Inflammatory macrophage treated with lipopolysaccharide for 4 hours (primary cell): ENCODE measurements around the gene BNIP5.
"Not testable (repeated sequence)": the region's sequence is repeated elsewhere in the genome, so short reads cannot be mapped to it uniquely, and the experiment has no call there.

Source experiments
- DNase-seq: peaks from one replicate; pipeline ENCODE4 v3.0.0-alpha.2; 2020

Gene BNIP5

DNA sequence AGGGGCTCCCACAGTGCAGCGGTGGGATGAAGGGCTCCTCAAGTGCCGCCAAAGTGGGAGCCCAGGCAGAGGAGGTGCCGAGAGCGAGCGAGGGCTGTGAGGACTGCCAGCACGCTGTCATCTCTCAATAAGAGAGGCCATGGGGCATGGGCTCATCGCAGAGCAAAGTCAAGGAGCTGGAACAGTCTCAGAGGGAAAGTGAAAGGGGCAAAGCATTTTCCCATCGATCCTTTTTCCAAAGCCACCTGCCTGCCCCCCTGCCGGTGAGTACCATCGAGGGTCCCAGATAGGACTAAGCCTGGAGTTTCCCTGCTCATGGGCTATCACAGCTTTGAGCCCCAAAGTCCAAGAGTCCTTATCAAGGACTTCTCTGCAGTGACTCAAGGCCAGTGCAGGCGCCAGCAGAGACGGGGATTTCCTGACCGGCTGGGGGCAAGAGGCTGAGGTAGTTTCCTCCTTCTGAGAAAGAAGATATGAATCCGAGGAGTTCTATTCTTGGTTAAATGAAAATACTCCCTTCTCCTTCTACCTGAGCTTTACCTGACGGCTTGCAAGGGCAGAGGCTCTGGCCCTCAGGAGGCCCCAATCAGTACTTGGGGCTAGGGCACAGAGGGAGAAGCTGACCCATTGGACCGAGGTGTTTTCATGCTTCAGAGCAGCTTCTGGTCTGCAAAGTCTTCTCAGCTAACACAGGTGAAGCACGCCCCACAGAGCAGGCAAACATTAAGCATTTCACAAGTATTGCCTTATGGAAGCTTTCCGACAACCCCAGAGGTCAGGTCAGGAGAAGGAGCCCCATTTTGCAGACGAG lies 28.2 kb upstream of the BNIP5 start:
- DNase-seq: peak; percentile 59

DNA sequence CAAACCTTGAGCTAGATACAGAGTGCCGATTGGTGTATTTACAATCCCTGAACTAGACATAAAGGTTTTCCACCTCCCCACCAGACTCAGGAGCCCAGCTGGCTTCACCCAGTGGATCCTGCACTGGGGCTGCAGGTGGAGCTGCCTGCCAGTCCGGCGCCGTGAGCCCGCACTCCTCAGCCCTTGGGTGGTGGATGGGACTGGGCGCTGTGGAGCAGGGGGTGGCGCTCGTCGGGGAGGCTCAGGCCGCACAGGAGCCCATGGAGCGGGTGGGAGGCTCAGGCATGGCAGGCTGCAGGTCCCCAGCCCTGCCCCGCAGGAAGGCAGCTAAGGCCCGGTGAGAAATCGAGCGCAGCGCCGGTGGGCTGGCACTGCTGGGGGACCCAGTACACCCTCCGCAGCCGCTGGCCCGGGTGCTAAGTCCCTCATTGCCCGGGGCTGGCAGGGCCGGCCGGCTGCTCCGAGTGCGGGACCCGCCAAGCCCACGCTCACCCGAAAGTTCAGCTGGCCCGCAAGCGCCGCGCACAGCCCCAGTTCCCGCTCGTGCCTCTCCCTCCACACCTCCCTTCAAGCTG lies 27.5 kb upstream of the BNIP5 start:
- DNase-seq: not testable (repeated sequence)

GRCh38 chr6:36363371-36363752 lies 26.7 kb upstream of the BNIP5 start:
- DNase-seq: not testable (repeated sequence)

DNA sequence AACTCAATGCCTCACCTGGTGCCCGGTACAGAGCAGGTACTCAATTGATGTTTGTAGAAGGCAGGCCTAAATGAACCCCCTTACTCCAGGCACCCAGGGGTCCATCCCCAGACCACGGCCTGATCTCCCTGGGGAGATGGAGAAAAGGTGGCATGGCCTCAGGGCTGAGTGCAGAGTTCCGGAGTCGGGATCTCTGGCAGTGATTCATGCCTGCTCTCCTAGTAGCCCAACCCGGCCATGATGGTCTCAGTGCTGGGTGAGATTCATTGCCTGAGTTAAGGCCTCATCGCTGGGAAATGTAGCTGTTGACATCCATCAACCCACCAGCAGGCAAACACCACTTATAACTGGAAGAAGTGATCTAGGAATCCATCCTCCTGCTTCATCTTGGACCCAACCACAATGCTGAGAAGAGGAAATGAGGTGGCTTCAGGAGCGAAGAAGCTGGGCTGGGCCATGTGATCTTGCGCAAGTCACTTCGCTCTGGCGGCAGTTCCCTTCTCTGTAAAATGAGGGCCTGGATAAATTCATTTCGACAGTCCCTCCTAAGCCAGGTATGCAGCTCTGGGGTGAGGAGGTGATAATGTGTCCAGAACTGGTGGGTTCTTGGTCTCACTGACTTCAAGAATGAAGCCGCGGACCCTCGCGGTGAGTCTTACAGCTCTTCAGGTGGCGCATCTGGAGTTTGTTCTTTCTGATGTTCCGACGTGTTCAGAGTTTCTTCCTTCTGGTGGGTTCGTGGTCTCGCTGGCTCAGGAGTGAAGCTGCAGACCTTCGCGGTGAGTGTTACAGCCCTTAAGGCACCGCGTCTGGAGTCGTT lies 26.1 kb upstream of the BNIP5 start:
- DNase-seq: peak; percentile 54

DNA sequence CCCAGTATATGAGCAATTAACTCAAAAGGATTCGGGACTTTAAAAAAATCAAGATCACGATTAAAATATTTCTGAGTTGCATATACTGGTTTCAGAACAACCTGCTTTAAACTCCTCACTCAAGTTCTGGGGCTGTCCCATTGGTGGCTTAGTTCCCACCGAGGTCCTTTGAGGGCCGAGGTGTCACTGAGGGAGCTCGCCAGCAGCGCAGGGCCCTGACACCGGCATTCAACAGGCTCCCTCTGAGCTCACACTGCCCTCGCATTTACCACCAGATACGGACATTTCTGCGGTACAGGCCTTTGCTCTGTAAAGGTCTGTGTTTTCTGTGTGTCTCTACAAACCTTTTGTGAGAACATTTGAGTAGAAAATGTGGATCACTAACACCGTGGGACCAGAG lies 24.4 kb upstream of the BNIP5 start:
- DNase-seq: no peak

DNA sequence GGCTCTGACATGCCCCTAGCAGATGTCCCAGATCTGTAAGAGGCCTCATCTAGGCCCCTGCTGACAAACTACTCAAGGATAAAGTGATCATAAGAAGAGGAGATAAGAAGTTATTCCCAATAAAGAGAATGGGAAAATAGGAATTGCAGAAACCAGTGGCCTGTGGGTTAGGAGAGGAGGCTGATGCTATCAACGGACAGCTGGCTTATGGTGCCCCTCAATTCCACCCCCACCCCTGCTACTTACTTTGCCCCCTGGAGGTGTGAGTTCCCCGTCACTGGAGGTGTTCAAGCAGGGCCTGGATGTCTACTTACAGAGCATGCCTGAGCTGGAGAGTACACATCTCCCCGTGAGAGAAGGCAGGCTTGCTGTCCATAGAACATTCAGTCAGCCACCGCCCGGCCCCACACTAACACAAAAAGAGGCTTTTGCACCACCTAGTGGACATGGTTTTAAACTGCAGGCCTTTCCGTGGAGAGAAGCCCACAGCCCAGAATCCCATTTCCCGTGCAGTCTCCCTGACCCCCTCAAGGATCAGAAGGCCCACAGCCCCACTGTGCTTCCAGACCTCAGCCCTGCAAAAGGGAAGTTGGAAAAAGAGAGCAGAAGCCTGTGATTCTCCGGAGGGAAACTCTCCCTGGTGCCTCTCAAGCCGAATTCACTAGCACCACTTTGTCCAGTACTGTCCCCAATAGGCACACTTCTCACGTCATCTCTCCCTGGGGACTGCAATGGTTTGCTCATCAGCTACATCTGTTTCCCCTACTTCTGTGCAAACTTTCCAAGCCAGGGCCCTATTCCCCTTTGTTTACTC lies 23.8 kb upstream of the BNIP5 start:
- DNase-seq: peak; percentile 68

DNA sequence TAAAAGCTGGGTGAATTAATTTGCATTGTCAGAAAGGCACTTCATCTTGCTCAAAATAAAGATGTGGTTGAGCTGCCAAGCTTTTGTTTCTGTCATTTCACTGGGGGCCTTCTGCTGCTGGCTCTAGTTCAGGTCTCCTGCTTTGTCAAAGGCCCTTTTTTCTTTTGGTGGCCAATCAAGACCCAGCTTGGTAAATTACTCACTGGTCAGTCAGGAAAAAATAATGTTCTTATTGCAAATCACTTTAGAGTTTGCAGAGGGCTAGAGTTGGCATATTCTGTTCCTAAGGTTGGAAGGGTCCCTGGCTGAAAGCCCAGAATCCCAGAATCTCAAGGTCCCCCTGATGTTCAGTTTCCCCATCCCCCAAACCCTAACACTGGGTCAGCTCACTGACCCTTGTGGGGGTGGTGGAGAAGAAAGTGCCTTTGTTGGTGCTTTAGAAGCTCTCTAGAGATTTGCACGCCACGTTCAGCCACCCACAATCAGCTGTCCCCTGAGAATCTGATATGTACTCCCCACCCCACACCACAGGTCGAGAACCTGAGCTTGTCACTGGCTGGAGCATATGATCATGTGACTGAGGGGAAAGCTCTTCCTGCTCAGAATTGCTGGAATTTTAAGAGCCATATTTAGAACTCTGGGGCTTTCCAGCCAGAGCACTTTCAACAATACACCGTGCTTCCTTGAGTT lies 21.7 kb upstream of the BNIP5 start:
- DNase-seq: no peak

DNA sequence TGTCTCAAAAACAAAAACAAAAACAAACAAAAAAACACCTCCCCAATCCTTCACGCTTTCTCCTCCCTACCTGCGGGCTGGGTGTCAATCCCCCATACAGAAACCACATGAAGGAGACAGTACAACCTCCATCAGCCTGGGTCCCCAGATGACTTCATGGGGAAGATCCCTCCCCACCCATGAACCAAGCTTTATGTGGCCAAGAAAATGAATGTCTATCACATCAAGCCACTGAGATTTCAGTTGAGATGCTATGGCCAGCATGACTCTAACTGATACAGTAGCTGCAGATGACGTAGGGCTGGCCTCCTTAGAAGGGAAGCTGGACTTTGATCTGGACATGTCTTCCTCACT lies 21.2 kb upstream of the BNIP5 start:
- DNase-seq: no peak

DNA sequence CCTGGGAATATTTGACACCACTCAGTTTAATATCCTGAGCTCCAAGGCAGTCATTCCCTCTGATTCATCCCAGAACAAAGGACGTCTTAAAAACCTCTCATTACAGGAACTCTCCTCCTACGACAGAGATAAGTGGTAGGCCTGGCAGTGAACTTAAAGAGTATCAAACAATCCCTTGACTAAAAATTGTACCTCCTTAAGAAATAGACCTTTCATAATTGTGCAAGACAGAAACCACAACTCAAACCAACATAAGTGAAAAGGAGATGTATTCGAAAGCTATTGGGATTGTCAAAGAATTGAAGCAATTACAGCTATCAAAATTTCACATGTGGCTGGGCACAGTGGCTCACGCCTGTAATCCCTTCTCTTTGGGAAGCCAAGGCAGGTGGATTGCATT lies 19.1 kb upstream of the BNIP5 start:
- DNase-seq: peak; percentile 58

- DNase-seq: peak; percentile 61
These were observed 16.8 kb upstream of the BNIP5 start for GRCh38 chr6:36353411-36353915.

GRCh38 chr6:36352477-36353157 lies 15.9 kb upstream of the BNIP5 start:
- no peak for DNase-seq

DNA sequence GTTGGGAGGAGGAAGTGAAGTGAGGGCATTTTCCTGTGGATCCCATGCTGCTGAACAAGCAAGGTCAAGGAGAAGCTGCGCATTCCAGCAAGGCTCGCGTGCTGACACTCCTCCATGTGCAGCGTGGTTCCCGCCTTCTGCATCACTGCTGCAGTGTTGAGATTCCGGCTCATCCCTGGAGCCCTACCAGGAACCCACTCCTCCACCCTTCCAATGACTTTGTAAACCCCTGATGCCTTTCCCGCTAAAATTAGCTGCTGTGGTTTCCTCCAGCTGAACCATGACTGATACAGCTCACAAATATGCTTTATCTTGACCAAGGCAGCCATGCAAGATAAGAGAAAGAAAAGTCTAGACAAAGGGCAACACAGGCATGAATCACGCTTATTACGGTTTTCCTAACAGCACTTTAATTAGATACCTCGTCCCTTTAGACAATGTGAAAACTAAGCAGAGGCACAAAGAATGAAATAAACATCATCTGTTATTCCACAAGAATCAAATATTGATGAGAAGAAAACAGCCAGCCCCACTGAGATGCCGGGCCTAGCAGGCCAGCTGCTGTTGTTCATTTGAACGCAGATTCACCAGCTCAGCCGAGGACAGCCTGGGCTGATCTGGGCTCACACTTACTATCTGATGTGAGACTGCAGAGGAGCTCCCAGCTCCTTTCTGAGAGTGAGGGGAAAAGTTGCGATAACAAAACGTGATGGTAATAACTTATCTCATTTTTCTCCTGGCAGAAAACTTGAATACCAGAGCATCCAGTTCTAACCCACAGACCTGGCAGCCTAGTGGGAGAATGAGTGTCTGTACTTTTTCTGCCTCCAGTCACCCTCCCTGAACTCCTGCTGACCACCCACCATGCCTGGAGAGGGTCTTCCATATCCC lies 14.2 kb upstream of the BNIP5 start:
- DNase-seq: no peak

- no peak for DNase-seq
These were observed 13.4 kb upstream of the BNIP5 start for GRCh38 chr6:36350082-36350481.

- DNase-seq: no peak
These were observed 12.6 kb upstream of the BNIP5 start for GRCh38 chr6:36349240-36349639.

GRCh38 chr6:36347621-36348020 lies 10.9 kb upstream of the BNIP5 start:
- no peak for DNase-seq

GRCh38 chr6:36346486-36347273 lies 10.0 kb upstream of the BNIP5 start:
- DNase-seq: no peak

DNA sequence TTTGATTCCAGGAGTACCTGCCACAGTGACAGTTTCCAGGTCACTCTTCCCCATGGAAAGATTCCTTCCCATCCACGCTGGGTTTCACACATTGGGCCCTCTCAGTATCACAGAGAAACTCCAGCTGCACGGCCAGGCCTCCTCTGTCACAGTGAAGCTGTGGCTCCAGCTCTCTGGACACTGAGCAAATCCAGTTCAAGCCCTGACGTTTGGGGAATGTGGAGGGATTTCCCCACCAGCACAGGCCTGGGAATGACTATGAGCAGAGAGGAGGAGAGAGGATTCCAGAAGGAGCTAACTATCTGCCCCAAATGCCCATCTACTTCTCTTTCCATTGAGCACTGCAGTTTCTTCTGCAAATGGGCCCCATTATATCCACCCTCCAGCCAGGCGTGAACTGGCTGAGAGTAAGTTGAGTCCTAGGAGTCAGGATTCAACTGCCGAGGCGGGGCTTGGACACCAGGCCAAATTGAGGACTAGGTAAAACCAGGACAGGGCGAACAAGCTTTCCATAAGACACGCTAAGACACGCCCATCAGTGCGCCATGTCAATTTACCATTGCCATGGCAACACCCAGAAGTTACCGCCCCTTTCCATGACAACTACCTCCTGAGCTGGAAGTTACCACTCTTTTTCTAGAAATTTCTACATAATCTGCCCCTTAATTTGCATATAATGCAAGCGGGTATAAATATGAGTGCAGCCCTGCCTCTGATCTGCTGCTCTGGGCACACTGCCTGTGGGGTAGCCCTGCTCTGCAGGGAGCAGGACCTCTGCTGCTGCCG lies 9.2 kb upstream of the BNIP5 start:
- DNase-seq: no peak

GRCh38 chr6:36343109-36343680 lies 6.5 kb upstream of the BNIP5 start:
- no peak for DNase-seq
